IMR-90 (cell line): ENCODE data around the gene CIITA. TPM values are rescaled to one million over a fixed set of nuclear protein-coding genes. Genes with fewer than 3 reads are reported as not detected.

Experiments
- ATAC-seq: fragments of 200-7000 bp; cut with Tn5 transposase; 2 replicates; pipeline ENCODE4 v1.9.1; 2020; ENCODE audit warnings: low read depth, mild to moderate bottlenecking, moderate library complexity
- BruUV-seq: library from RNA; stranded (reverse); fragments of 400-500 nt; replicated peaks from 2 replicates; lab custom pipeline; 2021; lab: Mats Ljungman, UMichigan
- CTCF ChIA-PET: fragments of 300-600 bp; formaldehyde crosslinking; extraction: SDS; loops from one replicate; lab custom pipeline; 2021; ENCODE audit warnings: antibody characterized with exemption; lab: Yijun Ruan, JAX
- POLR2A ChIA-PET: fragments of 300-600 bp; sonication (Branson Sonifier 250); formaldehyde crosslinking; loops from one replicate; lab custom pipeline; 2022; ENCODE audit warnings: antibody characterized with exemption; ENCODE audit not compliant: unreplicated experiment; lab: Charles Lee
- DNase-seq: peaks from one replicate; pipeline ENCODE4 v3.0.0; 2013
- H2AFZ ChIP-seq: replicated peaks from 2 replicates; pipeline ENCODE3; 2013; ENCODE audit warnings: low read length, mild to moderate bottlenecking; ENCODE audit not compliant: poor library complexity
- H2AK5ac ChIP-seq: 2 replicates; pipeline ENCODE4 v1.6.1; 2013; ENCODE audit warnings: low read depth, low read length, inconsistent platforms
- H2AK9ac ChIP-seq: replicated peaks from 2 replicates; pipeline ENCODE3; 2013; ENCODE audit warnings: mild to moderate bottlenecking, low read depth, low read length, moderate library complexity; ENCODE audit not compliant: poor library complexity
- H2BK120ac ChIP-seq: 2 replicates; pipeline ENCODE4 v1.6.1; 2013; ENCODE audit warnings: low read depth, low read length, inconsistent platforms
- H2BK15ac ChIP-seq: 3 replicates; pipeline ENCODE4 v1.6.1; 2013; ENCODE audit warnings: low read depth, low read length, inconsistent platforms
- H2BK20ac ChIP-seq: 2 replicates; pipeline ENCODE4 v1.6.1; 2013; ENCODE audit warnings: low read depth, mild to moderate bottlenecking, inconsistent platforms, low read length, moderate library complexity
- H2BK5ac ChIP-seq: 2 replicates; pipeline ENCODE4 v1.6.1; 2013; ENCODE audit warnings: mild to moderate bottlenecking, low read depth, low read length, inconsistent platforms; ENCODE audit not compliant: poor library complexity, severe bottlenecking
- H3K14ac ChIP-seq: replicated peaks from 2 replicates; pipeline ENCODE4 v1.6.1; 2013; ENCODE audit warnings: low read depth, low read length, inconsistent platforms
- H3K18ac ChIP-seq: 2 replicates; pipeline ENCODE4 v1.6.1; 2013; ENCODE audit warnings: low read depth, low read length, control low read depth
- H3K23ac ChIP-seq: 2 replicates; pipeline ENCODE4 v1.6.1; 2013; ENCODE audit warnings: low read depth, low read length, inconsistent platforms
- H3K27ac ChIP-seq: 2 replicates; pipeline ENCODE4 v1.5.1; 2013; ENCODE audit warnings: mild to moderate bottlenecking, control low read depth, low read length; ENCODE audit not compliant: insufficient read depth
- H3K27me3 ChIP-seq: 2 replicates; pipeline ENCODE4 v1.6.1; 2013; ENCODE audit warnings: low read length; ENCODE audit not compliant: control insufficient read depth, insufficient read depth
- H3K36me3 ChIP-seq: 2 replicates; pipeline ENCODE4 v1.6.1; 2013; ENCODE audit warnings: low read length, mixed read lengths; ENCODE audit not compliant: control insufficient read depth, insufficient read depth
- H3K4ac ChIP-seq: 2 replicates; pipeline ENCODE4 v1.6.1; 2013; ENCODE audit warnings: low read depth, low read length, inconsistent platforms
- H3K4me1 ChIP-seq: 2 replicates; pipeline ENCODE4 v1.6.1; 2013; ENCODE audit warnings: low read length, mixed read lengths; ENCODE audit not compliant: control insufficient read depth, insufficient read depth
- H3K4me2 ChIP-seq: 2 replicates; pipeline ENCODE4 v1.6.1; 2013; ENCODE audit warnings: low read depth, mild to moderate bottlenecking, control low read depth, low read length, moderate library complexity
- H3K4me3 ChIP-seq: 2 replicates; pipeline ENCODE4 v1.5.1; 2013; ENCODE audit warnings: low read depth, mild to moderate bottlenecking, control low read depth, low read length, moderate library complexity; ENCODE audit not compliant: insufficient read depth
- H3K56ac ChIP-seq: 2 replicates; pipeline ENCODE4 v1.6.1; 2013; ENCODE audit warnings: low read length, inconsistent platforms; ENCODE audit not compliant: insufficient read depth; ENCODE audit errors: extremely low read depth
- H3K79me1 ChIP-seq, 2 experiments: 2 replicates each; pipeline ENCODE4 v1.6.1; 2013; ENCODE audit warnings: low read length in 2 of 2, inconsistent platforms in 1 of 2, low read depth in 1 of 2
- H3K9ac ChIP-seq: 2 replicates; pipeline ENCODE4 v1.6.1; 2013; ENCODE audit warnings: low read depth, low read length, control low read depth
- H3K9me1 ChIP-seq: 2 replicates; pipeline ENCODE4 v1.6.1; 2013; ENCODE audit warnings: low read length, inconsistent platforms; ENCODE audit not compliant: insufficient read depth
- H3K9me3 ChIP-seq: 2 replicates; pipeline ENCODE4 v1.6.1; 2013; ENCODE audit warnings: low read length; ENCODE audit not compliant: control insufficient read depth, insufficient read depth
- H4K20me1 ChIP-seq: 2 replicates; pipeline ENCODE4 v1.6.1; 2013; ENCODE audit warnings: low read length, inconsistent platforms; ENCODE audit not compliant: insufficient read depth
- H4K5ac ChIP-seq: 2 replicates; pipeline ENCODE4 v1.6.1; 2013; ENCODE audit warnings: mild to moderate bottlenecking, low read depth, low read length, control low read depth
- H4K8ac ChIP-seq, 2 experiments: 2 replicates each; pipeline ENCODE4 v1.6.1; 2013; ENCODE audit warnings: low read depth in 2 of 2, low read length in 2 of 2, control low read depth in 1 of 2, inconsistent platforms in 1 of 2
- H4K91ac ChIP-seq: 2 replicates; pipeline ENCODE4 v1.6.1; 2013; ENCODE audit warnings: low read depth, low read length, inconsistent platforms; ENCODE audit not compliant: insufficient read depth
- BHLHE40 ChIP-seq: fragments of 150-350 bp; IDR thresholded peaks from 2 replicates; pipeline ENCODE4 v1.6.1; 2016; ENCODE audit warnings: mild to moderate bottlenecking, low read depth, low read length
- CEBPB ChIP-seq: IDR thresholded peaks from 2 replicates; pipeline ENCODE4 v1.6.1; 2012; ENCODE audit warnings: low read depth, low read length, improper control_type of control experiment
- CHD1 ChIP-seq: IDR thresholded peaks from 2 replicates; pipeline ENCODE4 v1.6.1; 2012; ENCODE audit warnings: low read depth, low read length, improper control_type of control experiment
- ELK1 ChIP-seq: fragments of 150-350 bp; IDR thresholded peaks from 2 replicates; pipeline ENCODE4 v1.6.1; 2016; ENCODE audit warnings: low read depth, mild to moderate bottlenecking, low read length, moderate library complexity, borderline replicate concordance
- FOS ChIP-seq: fragments of 150-350 bp; IDR thresholded peaks from 2 replicates; pipeline ENCODE4 v1.6.1; 2016; ENCODE audit warnings: low read depth, low read length
- MAFK ChIP-seq: IDR thresholded peaks from 2 replicates; pipeline ENCODE4 v1.6.1; 2012; ENCODE audit warnings: low read depth, low read length, improper control_type of control experiment
- MAZ ChIP-seq: IDR thresholded peaks from 2 replicates; pipeline ENCODE4 v1.6.1; 2012; ENCODE audit warnings: low read depth, mild to moderate bottlenecking, low read length, improper control_type of control experiment, moderate library complexity, borderline replicate concordance
- MXI1 ChIP-seq: IDR thresholded peaks from 2 replicates; pipeline ENCODE4 v1.6.1; 2012; ENCODE audit warnings: low read depth, mild to moderate bottlenecking, low read length, moderate library complexity, borderline replicate concordance
- NFE2L2 ChIP-seq: fragments of 150-350 bp; IDR thresholded peaks from 2 replicates; pipeline ENCODE4 v1.6.1; 2016; ENCODE audit warnings: low read depth, mild to moderate bottlenecking, low read length
- POLR2A ChIP-seq: IDR thresholded peaks from 2 replicates; pipeline ENCODE4 v1.6.1; 2012; ENCODE audit warnings: mild to moderate bottlenecking, low read depth, low read length
- RAD21 ChIP-seq: IDR thresholded peaks from 2 replicates; pipeline ENCODE4 v1.6.1; 2012; ENCODE audit warnings: low read length, improper control_type of control experiment
- RCOR1 ChIP-seq: IDR thresholded peaks from 2 replicates; pipeline ENCODE4 v1.6.1; 2012; ENCODE audit warnings: mild to moderate bottlenecking, low read length, improper control_type of control experiment; ENCODE audit not compliant: insufficient replicate concordance
- RFX5 ChIP-seq: IDR thresholded peaks from 2 replicates; pipeline ENCODE4 v1.8.0; 2012; ENCODE audit warnings: low read depth, mild to moderate bottlenecking, low read length, moderate library complexity
- SMC3 ChIP-seq: fragments of 150-350 bp; IDR thresholded peaks from 2 replicates; pipeline ENCODE4 v1.6.1; 2016; ENCODE audit warnings: low read depth, mild to moderate bottlenecking, antibody characterized with exemption, low read length, moderate library complexity
- WGBS, 2 experiments: methylation state at CpG; one replicate each; pipeline versions ENCODE4 v1.1.5 to v1.1.7; 2013; ENCODE audit warnings: missing lambda C conversion rate in 2 of 2; ENCODE audit not compliant: insufficient read length in 1 of 2; ENCODE audit errors: extremely low coverage in 2 of 2; 5-methylcytosine and 5-hydroxymethylcytosine counted together
- dilution Hi-C: fragments of 300-500 bp; cut with HindIII; formaldehyde crosslinking; loops from one replicate; pipeline ENCODE4 v1.14.3; 2018; ENCODE audit warnings: low sequenced_read_pairs; ENCODE audit not compliant: unreplicated experiment
- in situ Hi-C: fragments of 300-500 bp; cut with MboI; formaldehyde crosslinking; loops from 3 replicates; pipeline ENCODE4 v1.14.3; 2019; ENCODE audit warnings: low sequenced_read_pairs, inconsistent platforms, mixed read lengths
- intact Hi-C: fragments of 100-400 bp; cut with micrococcal nuclease; formaldehyde crosslinking; loops from 2 replicates; pipeline ENCODE4 v1.10.0; 2022
- polyA plus RNA-seq, 3 experiments: library from polyadenylated mRNA; depleted of rRNA; stranded (reverse); fragments of >200 nt; gene quantifications; 2 replicates each; pipeline ENCODE4 v1.2.3, GENCODE V29; 2012; ENCODE audit warnings: low replicate concordance in 1 of 3
- total RNA-seq: library from RNA; depleted of rRNA; stranded (reverse); fragments of >200 nt; gene quantifications from 2 replicates; pipeline ENCODE4 v1.2.3, GENCODE V29; 2012
- TF ChIP-seq, protein P1 (sequence below): fragments of 150-350 bp; IDR thresholded peaks from 2 replicates; pipeline ENCODE4 v1.6.1; 2017; ENCODE audit warnings: mild to moderate bottlenecking, antibody characterized with exemption, low read length, low read depth
- TF ChIP-seq, protein P2 (sequence below): conservative IDR thresholded peaks from 2 replicates; pipeline ENCODE4 v1.5.1; 2012; ENCODE audit warnings: mild to moderate bottlenecking, low read depth, low read length, improper control_type of control experiment

The CIITA gene
- total and polyA plus RNA-seq, 2 of the 4 experiments (the other 2 are of a cell fraction), result 0.10 TPM; not detected in 1

- Histone ChIP-seq H3K4ac (no peak overlapping the region), H4K8ac (no peak overlapping the region), H2BK20ac (no peak overlapping the region), H2AK9ac (no peak overlapping the region), H3K9ac (no peak overlapping the region), H2BK15ac (no peak overlapping the region), H4K91ac (no peak overlapping the region), H3K4me3 (no peak overlapping the region), H4K20me1 (0 out of 2 replicates have a peak, but pooled peaks cover 7% of the 10 kb centered on the region), H3K56ac (no peak overlapping the region), H3K14ac (no peak overlapping the region), H2AK5ac (no peak overlapping the region), H3K9me3 (no peaks in the 10 kb centered on the region), H3K18ac (no peak overlapping the region), H3K4me2 (no peak overlapping the region), H4K5ac (no peak overlapping the region), H2AFZ (no peak overlapping the region), H3K23ac (no peak overlapping the region), H3K27ac (no peak overlapping the region), H3K79me1 (no peaks in the 10 kb centered on the region), H2BK5ac (no peak overlapping the region), H3K9me1 (no peaks in the 10 kb centered on the region), H3K36me3 (no peaks in the 10 kb centered on the region), H2BK120ac (no peak overlapping the region), H3K27me3 (peaks cover 12% of the 10 kb centered on the region), H3K4me1 (no peaks in the 10 kb centered on the region)
- intact Hi-C loops (no loop called here), in situ Hi-C loops (no loop called here), dilution Hi-C loops (no loop called here)
- POLR2A ChIA-PET, result no interaction called here
- no CpG with 5 or more reads among the region's 5 CpGs for WGBS, 2 experiments
- TF ChIP-seq MAFK (no peak), SMC3 (no peak), MXI1 (no peak), NFE2L2 (no peak), RFX5 (no peak), FOS (no peak), RCOR1 (no peak), ELK1 (no peak), CEBPB (no peak), POLR2A (no peak), CHD1 (no peak), RAD21 (no peak), BHLHE40 (no peak), MAZ (no peak)
- TF ChIP-seq, protein P1, sequence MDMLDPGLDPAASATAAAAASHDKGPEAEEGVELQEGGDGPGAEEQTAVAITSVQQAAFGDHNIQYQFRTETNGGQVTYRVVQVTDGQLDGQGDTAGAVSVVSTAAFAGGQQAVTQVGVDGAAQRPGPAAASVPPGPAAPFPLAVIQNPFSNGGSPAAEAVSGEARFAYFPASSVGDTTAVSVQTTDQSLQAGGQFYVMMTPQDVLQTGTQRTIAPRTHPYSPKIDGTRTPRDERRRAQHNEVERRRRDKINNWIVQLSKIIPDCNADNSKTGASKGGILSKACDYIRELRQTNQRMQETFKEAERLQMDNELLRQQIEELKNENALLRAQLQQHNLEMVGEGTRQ, result no peak
- TF ChIP-seq, protein P2, sequence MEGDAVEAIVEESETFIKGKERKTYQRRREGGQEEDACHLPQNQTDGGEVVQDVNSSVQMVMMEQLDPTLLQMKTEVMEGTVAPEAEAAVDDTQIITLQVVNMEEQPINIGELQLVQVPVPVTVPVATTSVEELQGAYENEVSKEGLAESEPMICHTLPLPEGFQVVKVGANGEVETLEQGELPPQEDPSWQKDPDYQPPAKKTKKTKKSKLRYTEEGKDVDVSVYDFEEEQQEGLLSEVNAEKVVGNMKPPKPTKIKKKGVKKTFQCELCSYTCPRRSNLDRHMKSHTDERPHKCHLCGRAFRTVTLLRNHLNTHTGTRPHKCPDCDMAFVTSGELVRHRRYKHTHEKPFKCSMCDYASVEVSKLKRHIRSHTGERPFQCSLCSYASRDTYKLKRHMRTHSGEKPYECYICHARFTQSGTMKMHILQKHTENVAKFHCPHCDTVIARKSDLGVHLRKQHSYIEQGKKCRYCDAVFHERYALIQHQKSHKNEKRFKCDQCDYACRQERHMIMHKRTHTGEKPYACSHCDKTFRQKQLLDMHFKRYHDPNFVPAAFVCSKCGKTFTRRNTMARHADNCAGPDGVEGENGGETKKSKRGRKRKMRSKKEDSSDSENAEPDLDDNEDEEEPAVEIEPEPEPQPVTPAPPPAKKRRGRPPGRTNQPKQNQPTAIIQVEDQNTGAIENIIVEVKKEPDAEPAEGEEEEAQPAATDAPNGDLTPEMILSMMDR, result no peak
- DNase-seq (no peak), ATAC-seq (no peak)
- CTCF ChIA-PET, result no interaction called here
- BruUV-seq, result no TSS peak
These were observed 15.8 kb downstream of the CIITA start for GRCh38 chr16:10892782-10893318.
